Fibroblast of villous mesenchyme (primary cell): Measurements from ENCODE around the gene GRM8. TPM values are rescaled to one million over a fixed set of nuclear protein-coding genes. Genes with fewer than 3 reads are reported as not detected.

Experiments
- DNase-seq: peaks from one replicate; pipeline ENCODE4 v3.0.0-alpha.2; 2010; ENCODE audit warnings: low read depth
- H3K4me3 ChIP-seq: 2 replicates; pipeline ENCODE4 v1.5.1; 2011; ENCODE audit warnings: low read depth, mild to moderate bottlenecking, low read length
- CTCF ChIP-seq: IDR thresholded peaks from 2 replicates; pipeline ENCODE4 v1.5.1; 2012; ENCODE audit warnings: low read depth, mild to moderate bottlenecking, low read length; ENCODE audit not compliant: insufficient read depth
- total RNA-seq: library from RNA; depleted of rRNA; stranded (reverse); fragments of >200 nt; gene quantifications from 2 replicates; pipeline ENCODE4 v1.2.3, GENCODE V29; 2012

Gene GRM8
- total RNA-seq, 1 donor = not detected

DNA sequence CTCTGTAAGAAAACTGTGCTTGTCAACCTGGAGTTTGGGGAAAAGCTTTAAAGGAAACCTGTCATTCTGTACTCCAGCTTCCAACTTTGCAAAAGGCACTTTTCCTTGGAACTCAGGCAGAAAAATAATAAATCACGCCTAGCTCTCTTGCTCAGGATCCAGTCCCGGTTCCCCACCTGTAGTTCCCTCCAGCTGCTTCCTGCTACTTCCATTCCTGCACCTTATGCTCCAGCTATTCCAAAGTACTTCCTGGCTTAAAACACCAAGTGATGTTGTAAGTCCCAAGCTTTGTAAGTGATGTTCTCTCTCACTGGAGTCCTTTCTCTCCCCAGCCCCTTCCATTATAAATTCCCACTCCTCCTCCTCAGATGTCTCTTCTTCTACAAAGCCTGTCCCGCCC is 98.6 kb downstream of the GRM8 start:
- DNase-seq = no peak
- no peak overlapping the region for H3K4me3 ChIP-seq
- TF ChIP-seq CTCF = no peak

DNA sequence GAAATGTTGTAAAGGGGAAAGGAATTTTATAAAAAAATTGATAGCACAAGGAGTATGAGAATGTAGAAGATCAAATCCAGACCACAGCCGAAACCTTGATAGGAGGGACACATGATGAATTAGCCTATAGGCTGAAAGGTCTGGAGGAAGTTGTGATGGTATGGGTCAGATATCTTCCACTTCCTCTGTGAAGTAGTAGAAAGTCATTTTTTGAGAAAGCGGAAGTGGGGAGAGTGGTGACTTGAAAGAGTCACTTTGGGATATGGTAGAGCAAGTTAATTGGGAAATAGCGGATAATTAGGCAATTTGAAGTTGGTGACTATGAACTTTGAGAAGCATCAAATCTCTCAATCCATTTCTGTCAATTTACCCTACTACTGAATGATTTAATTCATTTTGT is 99.4 kb downstream of the GRM8 start:
- TF ChIP-seq CTCF = no peak
- no peak overlapping the region for H3K4me3 ChIP-seq
- no peak for DNase-seq

- DNase-seq = no peak
Observed at GRCh38 chr7:127152423-127152822, 100.3 kb downstream of the GRM8 start.

GRCh38 chr7:127151379-127151778 is 101.4 kb downstream of the GRM8 start:
- TF ChIP-seq CTCF = no peak
- H3K4me3 ChIP-seq = no peak overlapping the region
- DNase-seq = no peak

More at GRCh38 chr7:127152423-127152822, 100.3 kb downstream of the GRM8 start:
- no peak for TF ChIP-seq CTCF
- no peak overlapping the region for H3K4me3 ChIP-seq

DNA sequence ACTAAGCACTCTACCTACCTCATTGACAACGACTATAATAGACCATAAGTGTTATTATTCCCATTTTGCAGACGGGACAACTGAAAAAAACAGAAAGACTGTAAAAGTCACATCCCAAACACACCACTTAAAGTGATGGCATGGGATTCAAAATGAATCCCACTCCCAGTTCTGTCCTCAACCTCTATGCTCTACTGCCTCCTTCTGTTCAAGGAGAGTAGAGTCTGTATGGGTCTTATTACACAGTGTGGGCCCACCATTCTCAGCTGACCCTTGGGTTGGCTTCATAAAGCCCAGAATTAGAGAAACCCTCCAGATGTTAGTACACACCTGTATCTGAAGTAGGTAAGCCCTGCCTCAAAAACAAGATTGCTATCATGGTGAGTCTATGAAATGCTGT is 102.2 kb downstream of the GRM8 start:
- no peak overlapping the region for H3K4me3 ChIP-seq
- no peak for DNase-seq
- TF ChIP-seq CTCF = no peak

DNA sequence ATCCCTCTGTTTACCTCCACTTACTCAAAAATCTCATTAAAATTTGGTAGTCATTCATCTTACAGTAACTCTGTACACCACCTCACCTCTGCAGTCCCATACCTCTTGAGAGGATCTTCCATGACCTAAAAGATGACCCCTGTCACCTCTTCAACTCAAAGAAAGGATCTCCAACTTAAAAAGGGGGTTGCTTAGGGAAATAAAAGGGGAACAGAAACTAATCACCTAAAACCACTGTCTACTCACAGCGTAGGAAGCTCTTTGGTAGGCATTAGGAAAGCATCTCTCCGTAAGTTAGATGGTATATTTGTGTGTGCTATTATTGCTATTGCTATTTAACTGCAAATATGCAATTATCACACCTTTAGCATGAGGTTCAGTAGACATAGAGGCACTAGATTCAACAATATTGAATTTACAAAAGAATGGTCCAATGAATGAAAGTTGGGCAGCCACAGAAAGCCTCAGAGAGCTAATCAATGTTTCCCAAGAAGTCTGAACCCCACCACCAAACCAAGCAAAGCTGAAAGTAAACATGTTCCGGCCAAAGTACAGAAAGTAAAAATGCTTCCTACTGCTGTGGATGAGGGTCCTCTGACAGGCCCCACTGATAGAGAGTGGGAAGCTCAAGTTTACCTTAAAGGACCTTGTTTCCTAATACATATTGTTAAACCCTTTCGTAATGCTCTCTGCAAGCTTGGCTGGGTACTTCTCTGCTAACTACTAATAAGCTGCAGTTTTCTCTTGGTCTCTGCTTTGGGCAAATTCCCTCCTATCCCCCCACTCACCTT is 105.8 kb downstream of the GRM8 start:
- no peak for DNase-seq
- no peak for TF ChIP-seq CTCF
- H3K4me3 ChIP-seq = no peak overlapping the region

- no peak for TF ChIP-seq CTCF
- no peak for DNase-seq
Observed at GRCh38 chr7:127137146-127137545, 115.6 kb downstream of the GRM8 start.

More at GRCh38 chr7:127137146-127137545, 115.6 kb downstream of the GRM8 start:
- no peak overlapping the region for H3K4me3 ChIP-seq
